ENCODE results near the gene DNAAF9. TPM values are rescaled to one million over a fixed set of nuclear protein-coding genes. Genes with fewer than 3 reads are reported as not detected.

DNAAF9 gene
- total RNA-seq, 1 donor from 2014 or later: 14.1 TPM

DNA sequence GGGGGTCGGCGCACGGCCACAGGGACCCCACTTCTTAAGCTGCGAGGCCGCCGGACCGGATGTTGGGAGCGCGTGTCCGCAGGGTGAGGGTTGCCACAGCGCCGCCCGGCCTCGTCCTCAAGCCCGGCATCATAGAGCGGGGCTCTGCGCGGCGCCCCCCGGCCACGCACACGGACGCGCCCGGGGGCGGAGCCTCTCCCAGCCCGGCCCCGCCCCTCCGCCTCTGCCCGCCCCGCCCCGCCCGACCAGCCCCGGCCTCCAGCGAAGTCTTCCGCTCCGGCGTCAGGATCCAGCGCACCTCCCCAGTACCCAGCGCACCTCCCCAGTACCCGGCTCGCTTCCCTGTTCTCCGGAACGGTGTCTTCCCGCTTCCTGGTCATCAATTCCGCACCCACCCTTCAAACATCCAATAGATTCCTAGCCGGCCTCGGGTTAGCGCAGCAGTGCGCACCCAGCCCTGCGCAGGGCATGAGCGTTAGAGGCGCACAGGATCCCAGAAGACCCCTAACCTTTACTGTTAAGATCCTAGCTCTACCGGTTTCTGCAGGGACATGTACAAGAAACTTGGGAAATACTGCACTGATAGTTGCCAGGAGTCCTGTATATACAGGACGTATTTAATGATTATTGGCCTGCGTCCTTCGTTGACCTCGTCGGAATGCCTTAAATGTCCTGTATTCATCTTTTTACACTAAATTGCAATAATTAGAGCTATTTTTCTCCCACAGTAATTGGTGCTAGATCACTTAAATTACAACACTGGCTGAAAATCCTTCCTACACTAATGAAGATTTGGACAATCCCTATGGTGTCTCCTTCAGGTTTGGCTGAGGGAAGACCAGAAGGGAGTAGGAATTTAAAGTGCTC, 535 bp upstream of the DNAAF9 start:
- H3F3A ChIP-seq (ENCODE audit: low read depth): peaks cover 11% of the 10 kb centered on the region
- H3K4me3 ChIP-seq: peak overlapping the region; percentile 72
- Mint-ChIP-seq H3K4me3 (peak overlapping the region; percentile 95), H3K9me3 (no peaks in the 10 kb centered on the region), H3K4me1 (peaks cover 22% of the 10 kb centered on the region), H3K27me3 (ENCODE audit: insufficient read depth, low read depth) (peaks cover 2% of the 10 kb centered on the region), H3K27ac (peak overlapping the region; percentile 47), H3K36me3 (no peaks in the 10 kb centered on the region)
- no peak overlapping the region for H3K27ac ChIP-seq
- H3K9me3 ChIP-seq (ENCODE audit: low read depth): no peaks in the 10 kb centered on the region
- no peaks in the 10 kb centered on the region for H3K27me3 ChIP-seq
- peaks cover 35% of the 10 kb centered on the region for H3K79me2 ChIP-seq (ENCODE audit: low read depth)
- no peaks in the 10 kb centered on the region for H3K36me3 ChIP-seq
- no peak overlapping the region for H3K9ac ChIP-seq
- H4K20me1 ChIP-seq (ENCODE audit: low read depth): peaks cover 14% of the 10 kb centered on the region
- peaks cover 6% of the 10 kb centered on the region for H3K4me1 ChIP-seq
- peak; percentile 87 for DNase-seq (ENCODE audit: low spot score)
- H3K4me2 ChIP-seq: peak overlapping the region; percentile 93
- peak overlapping the region; percentile 45 for H2AFZ ChIP-seq (replicated peaks)
- TF ChIP-seq EZH2 (IDR thresholded peaks at IDR 0.05): no peak
- TF ChIP-seq, protein P1, sequence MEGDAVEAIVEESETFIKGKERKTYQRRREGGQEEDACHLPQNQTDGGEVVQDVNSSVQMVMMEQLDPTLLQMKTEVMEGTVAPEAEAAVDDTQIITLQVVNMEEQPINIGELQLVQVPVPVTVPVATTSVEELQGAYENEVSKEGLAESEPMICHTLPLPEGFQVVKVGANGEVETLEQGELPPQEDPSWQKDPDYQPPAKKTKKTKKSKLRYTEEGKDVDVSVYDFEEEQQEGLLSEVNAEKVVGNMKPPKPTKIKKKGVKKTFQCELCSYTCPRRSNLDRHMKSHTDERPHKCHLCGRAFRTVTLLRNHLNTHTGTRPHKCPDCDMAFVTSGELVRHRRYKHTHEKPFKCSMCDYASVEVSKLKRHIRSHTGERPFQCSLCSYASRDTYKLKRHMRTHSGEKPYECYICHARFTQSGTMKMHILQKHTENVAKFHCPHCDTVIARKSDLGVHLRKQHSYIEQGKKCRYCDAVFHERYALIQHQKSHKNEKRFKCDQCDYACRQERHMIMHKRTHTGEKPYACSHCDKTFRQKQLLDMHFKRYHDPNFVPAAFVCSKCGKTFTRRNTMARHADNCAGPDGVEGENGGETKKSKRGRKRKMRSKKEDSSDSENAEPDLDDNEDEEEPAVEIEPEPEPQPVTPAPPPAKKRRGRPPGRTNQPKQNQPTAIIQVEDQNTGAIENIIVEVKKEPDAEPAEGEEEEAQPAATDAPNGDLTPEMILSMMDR (IDR thresholded peaks at IDR 0.05): no peak
- TF ChIP-seq EZH2phosphoT487 (IDR thresholded peaks at IDR 0.05): no peak

DNA sequence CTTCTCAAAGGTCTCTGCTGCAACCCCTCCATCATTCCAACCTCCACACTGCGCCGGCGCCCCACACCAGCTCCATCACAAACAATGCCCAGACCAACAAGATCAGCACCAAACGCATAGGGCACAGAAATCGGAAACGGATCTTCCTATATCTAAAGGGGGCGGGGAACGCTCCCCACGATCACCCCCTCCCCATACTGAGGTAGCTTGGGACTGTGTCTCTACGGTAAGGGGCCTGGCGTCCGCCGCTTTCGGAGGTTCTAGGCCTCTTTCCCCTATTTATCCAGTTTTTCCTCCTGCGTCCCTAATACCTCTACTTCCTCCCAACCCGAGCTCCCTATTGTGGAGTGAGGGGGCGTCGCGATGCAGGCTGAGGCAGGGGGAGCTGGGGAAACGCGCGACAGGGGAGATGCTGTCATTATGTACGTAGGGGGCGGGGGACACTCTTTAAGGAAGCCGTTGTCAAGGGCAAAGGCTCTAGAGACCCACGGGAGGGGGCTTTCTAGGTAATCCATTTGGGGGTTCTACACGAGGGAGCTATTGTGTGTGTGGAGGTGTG, 909 bp downstream of the DNAAF9 start:
- Histone ChIP-seq H3K4me3 (peak overlapping the region; percentile 72), H3K9ac (peak overlapping the region; percentile 2), H4K20me1 (ENCODE audit: low read depth) (peaks cover 18% of the 10 kb centered on the region), H2AFZ (replicated peaks) (peak overlapping the region; percentile 75), H3K27me3 (no peaks in the 10 kb centered on the region), H3K79me2 (ENCODE audit: low read depth) (peaks cover 41% of the 10 kb centered on the region), H3K4me2 (peak overlapping the region; percentile 94), H3K27ac (no peak overlapping the region), H3K4me1 (peaks cover 6% of the 10 kb centered on the region), H3F3A (ENCODE audit: low read depth) (peaks cover 11% of the 10 kb centered on the region), H3K9me3 (ENCODE audit: low read depth) (no peaks in the 10 kb centered on the region), H3K36me3 (no peaks in the 10 kb centered on the region)
- DNase-seq (ENCODE audit: low spot score): peak; percentile 60
- H3K27ac Mint-ChIP-seq: peak overlapping the region; percentile 74
- peak overlapping the region; percentile 90 for H3K4me3 Mint-ChIP-seq
- TF ChIP-seq EZH2 (IDR thresholded peaks at IDR 0.05): no peak
- TF ChIP-seq, protein P1 (IDR thresholded peaks at IDR 0.05): no peak
- no peak for TF ChIP-seq EZH2phosphoT487 (IDR thresholded peaks at IDR 0.05)
- peaks cover 22% of the 10 kb centered on the region for H3K4me1 Mint-ChIP-seq
- H3K9me3 Mint-ChIP-seq: no peaks in the 10 kb centered on the region
- peaks cover 2% of the 10 kb centered on the region for H3K27me3 Mint-ChIP-seq (ENCODE audit: insufficient read depth, low read depth)
- H3K36me3 Mint-ChIP-seq: no peaks in the 10 kb centered on the region

DNA sequence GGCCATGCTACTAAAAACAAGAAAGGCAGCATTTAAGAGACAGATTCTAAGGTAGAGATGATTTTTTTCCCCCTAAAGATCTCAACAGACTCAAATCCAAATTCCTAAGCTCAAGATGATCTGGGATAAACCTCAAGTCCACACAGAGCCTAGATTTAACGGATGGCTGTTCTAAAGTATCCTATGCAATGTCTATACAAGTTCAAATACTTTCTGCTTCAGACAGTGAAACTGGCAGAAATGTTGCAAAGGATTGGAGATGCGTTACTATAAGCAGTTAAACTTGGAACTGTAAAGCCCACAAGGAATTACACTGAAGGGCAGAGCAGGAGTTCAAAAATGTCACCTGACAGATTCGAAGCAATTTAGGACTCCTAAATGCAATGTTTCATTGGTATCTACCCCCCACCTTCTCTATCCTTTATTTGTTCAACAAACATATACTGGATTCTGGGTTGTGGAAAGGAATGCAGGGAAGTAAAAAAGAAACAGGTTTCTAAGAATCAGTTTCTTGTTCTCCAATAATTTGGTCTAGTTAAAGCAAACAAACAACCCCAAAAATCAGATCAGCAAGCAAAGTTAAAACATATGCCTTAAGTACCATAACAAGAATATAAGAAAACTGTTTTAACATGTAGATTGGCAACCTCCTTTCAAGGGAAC, 1.6 kb downstream of the DNAAF9 start:
- Mint-ChIP-seq H3K4me1 (peaks cover 22% of the 10 kb centered on the region), H3K36me3 (no peaks in the 10 kb centered on the region), H3K27me3 (ENCODE audit: insufficient read depth, low read depth) (peaks cover 2% of the 10 kb centered on the region), H3K4me3 (peak overlapping the region; percentile 90), H3K27ac (no peak overlapping the region), H3K9me3 (no peaks in the 10 kb centered on the region)
- no peak overlapping the region for H2AFZ ChIP-seq (replicated peaks)
- peaks cover 11% of the 10 kb centered on the region for H3F3A ChIP-seq (ENCODE audit: low read depth)
- DNase-seq (ENCODE audit: low spot score): no peak
- H3K9me3 ChIP-seq (ENCODE audit: low read depth): no peaks in the 10 kb centered on the region
- peaks cover 46% of the 10 kb centered on the region for H3K79me2 ChIP-seq (ENCODE audit: low read depth)
- no peak overlapping the region for H3K27ac ChIP-seq
- peaks cover 24% of the 10 kb centered on the region for H4K20me1 ChIP-seq (ENCODE audit: low read depth)
- peak overlapping the region; percentile 94 for H3K4me2 ChIP-seq
- no peaks in the 10 kb centered on the region for H3K27me3 ChIP-seq
- no peak for TF ChIP-seq EZH2 (IDR thresholded peaks at IDR 0.05)
- no peak for TF ChIP-seq EZH2phosphoT487 (IDR thresholded peaks at IDR 0.05)
- TF ChIP-seq, protein P1 (IDR thresholded peaks at IDR 0.05): no peak
- peaks cover 6% of the 10 kb centered on the region for H3K4me1 ChIP-seq
- no peak overlapping the region for H3K9ac ChIP-seq
- peak overlapping the region; percentile 72 for H3K4me3 ChIP-seq
- no peaks in the 10 kb centered on the region for H3K36me3 ChIP-seq

Measured in neural progenitor cell (in vitro differentiated cells).